Aorta (tissue), 5 donors: ENCODE data around the gene KRT222. TPM values are rescaled to one million over a fixed set of nuclear protein-coding genes. Genes with fewer than 3 reads are reported as not detected.

Experiments
- ATAC-seq: fragments of 200-7000 bp; cut with Tn5 transposase; one replicate; pipeline ENCODE4 v1.9.1; 2022; ENCODE audit warnings: moderate library complexity; ENCODE audit not compliant: low FRiP score
- DNase-seq, 2 donors: peaks; one replicate each; pipeline ENCODE4 v3.0.0-alpha.2; 2020
- H3K27ac ChIP-seq, 2 donors: one replicate each; pipeline ENCODE4 v1.5.1; 2013; ENCODE audit warnings: low read length in 2 of 2, mild to moderate bottlenecking in 2 of 2, moderate library complexity in 2 of 2, control low read depth in 1 of 2, inconsistent platforms in 1 of 2, low read depth in 1 of 2
- H3K27me3 ChIP-seq, 2 donors: one replicate each; pipeline ENCODE4 v1.6.1; 2013; ENCODE audit warnings: control low read depth in 1 of 2, low read length in 1 of 2, mild to moderate bottlenecking in 1 of 2, moderate library complexity in 1 of 2; ENCODE audit not compliant: insufficient read depth in 2 of 2, control insufficient read depth in 1 of 2
- H3K36me3 ChIP-seq, 2 donors: one replicate each; pipeline ENCODE4 v1.6.1; 2013; ENCODE audit warnings: control low read depth in 1 of 2, low read length in 1 of 2, mild to moderate bottlenecking in 1 of 2; ENCODE audit not compliant: insufficient read depth in 2 of 2, control insufficient read depth in 1 of 2
- H3K4me1 ChIP-seq, 2 donors: one replicate each; pipeline ENCODE4 v1.6.1; 2013; ENCODE audit warnings: low read length in 2 of 2, control low read depth in 1 of 2, mild to moderate bottlenecking in 1 of 2, moderate library complexity in 1 of 2; ENCODE audit not compliant: insufficient read depth in 2 of 2, control insufficient read depth in 1 of 2
- H3K4me3 ChIP-seq, 2 donors: one replicate each; pipeline ENCODE4 v1.5.1; 2013; ENCODE audit warnings: low read length in 2 of 2, control low read depth in 1 of 2, mild to moderate bottlenecking in 1 of 2
- H3K9me3 ChIP-seq: one replicate; pipeline ENCODE4 v1.6.1; 2013; ENCODE audit warnings: mild to moderate bottlenecking, low read length; ENCODE audit not compliant: control insufficient read depth
- WGBS, 2 donors: extraction: QIAGEN DNeasy Blood & Tissue Kit; methylation state at CpG; one replicate each; pipeline ENCODE4 v1.1.7; 2013; 5-methylcytosine and 5-hydroxymethylcytosine counted together
- intact Hi-C, 2 donors: fragments of 100-400 bp; cut with DNase I; formaldehyde crosslinking; loops; one replicate each; pipeline versions ENCODE4 v1.14.2 to v1.15.0; 2022
- polyA plus RNA-seq, 2 donors: library from polyadenylated mRNA; stranded (reverse); fragments of 200-250 nt; gene quantifications; one replicate each; pipeline ENCODE4 v1.2.3, GENCODE V29; 2013
- total RNA-seq, 2 donors: library from RNA; stranded (reverse); fragmentation: NEBNext Ultra II Directional; extraction: Animal tissue kit (Norgen Biotek cat#: 25700); gene quantifications; one replicate each; pipeline ENCODE4 v1.2.1, GENCODE V29; 2021
- donor health status: healthy with polysubstance abuse.
- donor health status: Bipolar disorder and iron deficiency.
- donor health status: DM: no; HTN: no; CAD: no.
- donor health status: DM: no; HTN: no; CAD: no.
- donor health status: DM: yes; HTN: yes; CAD: no.

KRT222 gene
- total and polyA plus RNA-seq, 4 donors, result 1.9 to 4.5 TPM; not detected in 2

DNA sequence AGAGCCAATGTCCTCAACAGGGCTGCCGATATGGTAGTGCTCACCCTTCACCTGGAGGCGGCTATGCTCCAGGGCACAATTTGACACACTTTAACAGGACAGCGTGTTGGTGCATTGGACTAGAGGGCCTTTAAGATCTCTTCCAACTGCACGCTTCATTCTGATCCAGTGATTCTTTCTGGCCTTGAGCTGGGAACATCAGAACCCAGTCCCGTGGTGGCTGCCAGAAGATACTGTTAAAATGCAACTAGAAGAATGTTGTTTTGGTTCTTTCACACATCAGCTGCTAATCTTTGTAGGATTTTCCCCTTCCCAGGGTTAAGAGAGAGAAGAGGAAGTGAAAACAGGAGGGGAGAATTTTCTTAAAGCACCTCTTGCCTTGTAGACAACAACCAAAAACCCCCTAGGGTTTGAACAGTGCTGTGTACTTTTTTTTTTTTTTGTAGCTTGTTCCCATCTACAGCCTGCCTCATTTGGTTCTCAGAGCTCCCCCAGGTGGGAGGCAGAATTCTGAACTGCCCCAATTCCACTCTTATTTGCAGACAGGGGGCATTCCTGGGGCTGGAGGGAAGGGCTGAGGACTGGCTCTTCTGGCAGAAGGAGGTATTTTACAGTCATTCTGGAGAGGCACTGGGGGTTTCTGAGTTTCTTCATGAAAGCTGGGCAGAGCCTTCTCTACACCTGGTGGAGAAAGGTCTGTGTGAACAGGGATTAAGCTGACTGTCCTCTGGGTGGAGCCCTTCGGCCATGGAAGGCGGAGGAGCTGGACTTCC is 49.7 kb downstream of the KRT222 start:
- 63 to 66% methylated on average over 7 of the region's 7 CpGs for WGBS, 2 donors
- no peak for DNase-seq
- H3K27me3 ChIP-seq, result no peaks in the 10 kb centered on the region
- no peak overlapping the region for H3K27ac ChIP-seq
- no peak overlapping the region for H3K4me3 ChIP-seq
- H3K9me3 ChIP-seq, result no peaks in the 10 kb centered on the region
- no peaks in the 10 kb centered on the region for H3K4me1 ChIP-seq
- no peaks in the 10 kb centered on the region for H3K36me3 ChIP-seq
- intact Hi-C loops, result no loop called here
- ATAC-seq, result peak; percentile 66

GRCh38 chr17:40614431-40615067 is 50.4 kb downstream of the KRT222 start:
- H3K27me3 ChIP-seq, result no peaks in the 10 kb centered on the region
- H3K36me3 ChIP-seq, result no peaks in the 10 kb centered on the region
- no peaks in the 10 kb centered on the region for H3K9me3 ChIP-seq
- 78 to 80% methylated on average over 13 of the region's 13 CpGs for WGBS, 2 donors
- no peak overlapping the region for H3K27ac ChIP-seq
- intact Hi-C loops, result no loop called here
- H3K4me1 ChIP-seq, result no peaks in the 10 kb centered on the region
- no peak for DNase-seq
- no peak for ATAC-seq
- no peak overlapping the region for H3K4me3 ChIP-seq

DNA sequence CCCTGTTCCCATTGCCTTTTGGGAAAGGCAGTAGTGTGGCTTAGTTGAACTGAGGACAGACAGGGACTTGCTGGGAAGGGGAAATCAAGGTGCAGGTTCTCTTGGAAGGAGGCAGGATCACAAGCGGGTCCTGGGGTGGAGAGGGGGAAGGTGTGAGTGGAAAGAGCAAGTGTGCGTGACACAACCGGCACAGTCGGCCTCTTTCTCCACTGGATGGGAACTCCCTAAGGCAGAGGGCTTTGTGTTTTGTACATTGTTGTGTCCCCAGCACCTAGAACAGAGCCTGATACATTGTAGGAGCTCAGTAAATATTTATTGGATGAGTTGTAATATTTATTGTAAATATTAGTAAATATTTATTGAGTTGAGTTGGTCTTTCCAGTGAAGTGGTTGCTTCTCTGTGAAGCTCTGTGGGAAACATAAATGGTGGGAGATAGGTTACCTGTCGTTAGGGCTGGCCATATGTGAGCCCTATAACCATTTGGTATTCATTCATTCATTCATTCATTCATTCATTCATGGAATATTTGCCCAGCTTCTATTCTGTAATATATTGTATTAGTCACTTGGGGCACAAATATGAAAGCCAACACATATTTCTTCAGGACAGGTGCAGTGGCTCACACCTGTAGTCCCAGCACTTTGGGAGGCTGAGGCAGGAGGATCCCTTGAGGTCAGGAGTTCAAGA is 51.4 kb downstream of the KRT222 start:
- Histone ChIP-seq H3K27ac (no peak overlapping the region), H3K4me3 (no peak overlapping the region), H3K36me3 (no peaks in the 10 kb centered on the region), H3K9me3 (no peaks in the 10 kb centered on the region), H3K4me1 (no peaks in the 10 kb centered on the region), H3K27me3 (no peaks in the 10 kb centered on the region)
- intact Hi-C loops, result no loop called here
- WGBS, 2 donors, result 81 to 82% methylated on average over 5 of the region's 5 CpGs
- no peak for ATAC-seq
- no peak for DNase-seq

GRCh38 chr17:40612599-40613244 is 52.3 kb downstream of the KRT222 start:
- 68 to 70% methylated on average over 11 of the region's 11 CpGs for WGBS, 2 donors
- no peak overlapping the region for H3K27ac ChIP-seq
- no peak overlapping the region for H3K4me3 ChIP-seq
- intact Hi-C loops, result no loop called here
- ATAC-seq (no peak), DNase-seq (no peak)
- H3K9me3 ChIP-seq, result no peaks in the 10 kb centered on the region
- H3K36me3 ChIP-seq, result no peaks in the 10 kb centered on the region
- H3K27me3 ChIP-seq, result no peaks in the 10 kb centered on the region
- H3K4me1 ChIP-seq, result no peaks in the 10 kb centered on the region

DNA sequence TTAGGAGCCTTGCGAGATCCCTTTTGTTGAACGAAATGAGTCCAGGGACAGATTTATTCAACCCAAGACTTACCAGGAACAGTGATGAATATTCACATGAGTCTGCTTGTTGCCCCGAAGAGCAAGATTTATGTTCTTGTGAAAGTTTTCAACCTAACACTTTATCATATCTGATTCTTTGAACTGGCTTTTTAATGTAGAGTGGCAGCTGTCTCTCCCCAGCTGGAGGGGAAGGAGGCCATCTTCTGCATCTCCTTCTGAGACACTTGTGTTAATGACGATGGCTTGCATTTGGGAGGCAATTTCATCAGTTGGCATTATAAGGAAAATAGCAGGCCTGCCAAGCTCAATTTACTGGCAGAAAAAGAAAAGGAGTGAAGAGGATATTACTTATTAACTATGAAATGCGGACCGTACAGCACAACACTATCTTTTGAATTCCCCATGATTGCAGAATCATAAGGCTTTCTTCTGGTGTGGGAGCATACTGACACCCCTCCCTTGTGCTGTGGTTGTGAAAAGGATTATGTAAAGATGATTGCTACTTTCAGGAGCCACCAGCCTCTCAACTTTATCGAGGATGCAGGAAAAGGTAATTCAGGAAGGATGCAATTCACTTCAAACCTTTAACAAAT is 53.0 kb downstream of the KRT222 start:
- no peak overlapping the region for H3K4me3 ChIP-seq
- ATAC-seq, result no peak
- DNase-seq, result no peak
- WGBS, 2 donors, result 61 to 67% methylated on average over 7 of the region's 7 CpGs
- H3K27ac ChIP-seq, result no peak overlapping the region
- no peaks in the 10 kb centered on the region for H3K36me3 ChIP-seq
- no peaks in the 10 kb centered on the region for H3K4me1 ChIP-seq
- no peaks in the 10 kb centered on the region for H3K27me3 ChIP-seq
- intact Hi-C loops, result no loop called here
- no peaks in the 10 kb centered on the region for H3K9me3 ChIP-seq

GRCh38 chr17:40610359-40610758 is 54.6 kb downstream of the KRT222 start:
- H3K4me3 ChIP-seq, result no peak overlapping the region
- H3K4me1 ChIP-seq, result no peaks in the 10 kb centered on the region
- H3K9me3 ChIP-seq, result no peaks in the 10 kb centered on the region
- no peak overlapping the region for H3K27ac ChIP-seq
- H3K27me3 ChIP-seq, result no peaks in the 10 kb centered on the region
- WGBS, 2 donors, result 66 to 68% methylated on average over 2 of the region's 2 CpGs
- intact Hi-C loops, result no loop called here
- no peak for ATAC-seq
- DNase-seq, result no peak
- H3K36me3 ChIP-seq, result no peaks in the 10 kb centered on the region

GRCh38 chr17:40608061-40608581 is 56.9 kb downstream of the KRT222 start:
- 70 to 74% methylated on average over 6 of the region's 6 CpGs for WGBS, 2 donors
- DNase-seq, result no peak

DNA sequence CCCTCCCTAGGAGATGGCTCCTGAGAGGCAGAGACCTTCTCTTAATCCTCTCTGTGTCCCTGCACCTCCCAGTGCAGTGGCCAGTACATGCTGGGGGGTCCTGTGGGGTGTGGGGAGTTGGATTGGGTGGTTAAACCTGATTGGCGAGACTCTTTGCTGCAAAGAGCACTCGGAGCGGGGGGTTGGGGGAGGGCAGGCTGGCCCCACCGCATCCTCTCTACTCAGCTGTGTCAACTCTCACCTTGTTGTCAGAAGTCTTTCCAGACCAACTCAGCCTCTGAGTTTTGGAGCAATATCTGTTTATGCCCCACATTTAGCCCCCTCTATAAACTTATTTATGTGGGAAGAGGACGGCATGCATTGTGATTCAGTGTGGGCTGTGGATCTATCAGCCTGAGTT is 57.3 kb downstream of the KRT222 start:
- Histone ChIP-seq H3K27ac (no peak overlapping the region), H3K9me3 (no peaks in the 10 kb centered on the region), H3K4me3 (no peak overlapping the region), H3K4me1 (no peaks in the 10 kb centered on the region), H3K27me3 (no peaks in the 10 kb centered on the region), H3K36me3 (no peaks in the 10 kb centered on the region)
- DNase-seq, result no peak
- WGBS, 2 donors, result 53 to 67% methylated on average over 4 to 5 of the region's 5 CpGs
- intact Hi-C loops, result no loop called here
- ATAC-seq, result no peak

More at GRCh38 chr17:40608061-40608581, 56.9 kb downstream of the KRT222 start:
- intact Hi-C loops, result no loop called here
- no peak overlapping the region for H3K27ac ChIP-seq
- H3K9me3 ChIP-seq, result no peaks in the 10 kb centered on the region
- H3K4me3 ChIP-seq, result no peak overlapping the region
- H3K27me3 ChIP-seq, result no peaks in the 10 kb centered on the region
- H3K4me1 ChIP-seq, result no peaks in the 10 kb centered on the region
- no peaks in the 10 kb centered on the region for H3K36me3 ChIP-seq
- ATAC-seq, result no peak
